Testis (tissue), 2 donors: ENCODE data around the gene HIRA.

Source experiments
- CTCF ChIP-seq, 3 experiments: fragments of 450-650 bp in 2 of 3; fragments of 200-600 bp in 1 of 3; sonication (generic) in 1 of 3; IDR thresholded peaks; one replicate each; pipeline ENCODE4 v1.5.1; 2016 to 2019; ENCODE audit warnings: antibody characterized with exemption in 3 of 3, mild to moderate bottlenecking in 2 of 3, moderate library complexity in 1 of 3
- POLR2A ChIP-seq: fragments of 450-650 bp; IDR thresholded peaks from one replicate; pipeline ENCODE4 v1.6.1; 2017; ENCODE audit warnings: antibody characterized with exemption, mild to moderate bottlenecking, moderate library complexity

- TF ChIP-seq CTCF (IDR thresholded peaks at IDR 0.05) = no peak
- no peak for TF ChIP-seq POLR2A
Observed at GRCh38 chr22:19285831-19286230, 145.7 kb downstream of the HIRA start.
